Endometrial microvascular endothelial cells (primary cell): ENCODE data around the gene CERS3. TPM values are rescaled to one million over a fixed set of nuclear protein-coding genes. Genes with fewer than 3 reads are reported as not detected.

Experiments used
- in situ Hi-C: cut with HindIII; loops from 2 replicates; pipeline ENCODE4 v1.10.0; 2017; ENCODE audit warnings: low sequenced_read_pairs, low pct_unique_long_range_greater_than_20kb; ENCODE audit errors: inconsistent ontology term
- total RNA-seq: library from RNA; depleted of rRNA; stranded (reverse); fragments of >200 nt; gene quantifications from one replicate; pipeline ENCODE4 v1.2.3, GENCODE V29; 2015; ENCODE audit errors: inconsistent ontology term

The CERS3 gene
- total RNA-seq, 1 donor from 2014 or later: not detected

- in situ Hi-C loops: no loop called here
Measured at GRCh38 chr15:100533886-100534285, 5.1 kb upstream of the CERS3 start.

GRCh38 chr15:100531823-100532327, 3.1 kb upstream of the CERS3 start:
- in situ Hi-C loops: no loop called here

GRCh38 chr15:100531204-100531603, 2.5 kb upstream of the CERS3 start:
- in situ Hi-C loops: no loop called here

GRCh38 chr15:100529556-100529955, 806 bp upstream of the CERS3 start:
- in situ Hi-C loops: no loop called here

- in situ Hi-C loops: no loop called here
Measured at GRCh38 chr15:100526027-100526481, 2.7 kb downstream of the CERS3 start.

- in situ Hi-C loops: no loop called here
Measured at GRCh38 chr15:100525436-100525835, 3.3 kb downstream of the CERS3 start.

- in situ Hi-C loops: no loop called here
Measured at GRCh38 chr15:100524326-100524725, 4.4 kb downstream of the CERS3 start.

- in situ Hi-C loops: no loop called here
Measured at GRCh38 chr15:100521907-100522306, 6.8 kb downstream of the CERS3 start.

- in situ Hi-C loops: no loop called here
Measured at GRCh38 chr15:100520132-100520921, 8.4 kb downstream of the CERS3 start.

GRCh38 chr15:100517846-100518245, 10.9 kb downstream of the CERS3 start:
- in situ Hi-C loops: no loop called here

- in situ Hi-C loops: no loop called here
Measured at GRCh38 chr15:100516643-100517512, 11.9 kb downstream of the CERS3 start.

- in situ Hi-C loops: no loop called here
Measured at GRCh38 chr15:100515758-100516157, 13.0 kb downstream of the CERS3 start.

- in situ Hi-C loops: no loop called here
Measured at GRCh38 chr15:100508641-100509300, 20.0 kb downstream of the CERS3 start.

GRCh38 chr15:100502651-100503050, 26.1 kb downstream of the CERS3 start:
- in situ Hi-C loops: no loop called here

- in situ Hi-C loops: no loop called here
Measured at GRCh38 chr15:100501117-100501516, 27.6 kb downstream of the CERS3 start.

GRCh38 chr15:100500226-100500990, 28.3 kb downstream of the CERS3 start:
- in situ Hi-C loops: no loop called here

GRCh38 chr15:100495861-100496260, 32.9 kb downstream of the CERS3 start:
- in situ Hi-C loops: no loop called here

GRCh38 chr15:100493213-100493612, 35.5 kb downstream of the CERS3 start:
- in situ Hi-C loops: no loop called here

GRCh38 chr15:100484443-100484842, 44.3 kb downstream of the CERS3 start:
- in situ Hi-C loops: no loop called here
